IMR-90 (cell line): ENCODE data around the gene SMCHD1. TPM values are rescaled to one million over a fixed set of nuclear protein-coding genes. Genes with fewer than 3 reads are reported as not detected.

ENCODE experiments used
- ATAC-seq: fragments of 200-7000 bp; cut with Tn5 transposase; 2 replicates; pipeline ENCODE4 v1.9.1; 2020; ENCODE audit warnings: low read depth, mild to moderate bottlenecking, moderate library complexity
- BruUV-seq: library from RNA; stranded (reverse); fragments of 400-500 nt; replicated peaks from 2 replicates; lab custom pipeline; 2021; lab: Mats Ljungman, UMichigan
- CTCF ChIA-PET: fragments of 300-600 bp; formaldehyde crosslinking; extraction: SDS; loops from one replicate; lab custom pipeline; 2021; ENCODE audit warnings: antibody characterized with exemption; lab: Yijun Ruan, JAX
- POLR2A ChIA-PET: fragments of 300-600 bp; sonication (Branson Sonifier 250); formaldehyde crosslinking; loops from one replicate; lab custom pipeline; 2022; ENCODE audit warnings: antibody characterized with exemption; ENCODE audit not compliant: unreplicated experiment; lab: Charles Lee
- DNase-seq: peaks from one replicate; pipeline ENCODE4 v3.0.0; 2013
- H2AFZ ChIP-seq: replicated peaks from 2 replicates; pipeline ENCODE3; 2013; ENCODE audit warnings: low read length, mild to moderate bottlenecking; ENCODE audit not compliant: poor library complexity
- H2AK5ac ChIP-seq: 2 replicates; pipeline ENCODE4 v1.6.1; 2013; ENCODE audit warnings: low read depth, low read length, inconsistent platforms
- H2AK9ac ChIP-seq: replicated peaks from 2 replicates; pipeline ENCODE3; 2013; ENCODE audit warnings: mild to moderate bottlenecking, low read depth, low read length, moderate library complexity; ENCODE audit not compliant: poor library complexity
- H2BK120ac ChIP-seq: 2 replicates; pipeline ENCODE4 v1.6.1; 2013; ENCODE audit warnings: low read depth, low read length, inconsistent platforms
- H2BK15ac ChIP-seq: 3 replicates; pipeline ENCODE4 v1.6.1; 2013; ENCODE audit warnings: low read depth, low read length, inconsistent platforms
- H2BK20ac ChIP-seq: 2 replicates; pipeline ENCODE4 v1.6.1; 2013; ENCODE audit warnings: low read depth, mild to moderate bottlenecking, inconsistent platforms, low read length, moderate library complexity
- H2BK5ac ChIP-seq: 2 replicates; pipeline ENCODE4 v1.6.1; 2013; ENCODE audit warnings: mild to moderate bottlenecking, low read depth, low read length, inconsistent platforms; ENCODE audit not compliant: poor library complexity, severe bottlenecking
- H3K14ac ChIP-seq: replicated peaks from 2 replicates; pipeline ENCODE4 v1.6.1; 2013; ENCODE audit warnings: low read depth, low read length, inconsistent platforms
- H3K18ac ChIP-seq: 2 replicates; pipeline ENCODE4 v1.6.1; 2013; ENCODE audit warnings: low read depth, low read length, control low read depth
- H3K23ac ChIP-seq: 2 replicates; pipeline ENCODE4 v1.6.1; 2013; ENCODE audit warnings: low read depth, low read length, inconsistent platforms
- H3K27ac ChIP-seq: 2 replicates; pipeline ENCODE4 v1.5.1; 2013; ENCODE audit warnings: mild to moderate bottlenecking, control low read depth, low read length; ENCODE audit not compliant: insufficient read depth
- H3K27me3 ChIP-seq: 2 replicates; pipeline ENCODE4 v1.6.1; 2013; ENCODE audit warnings: low read length; ENCODE audit not compliant: control insufficient read depth, insufficient read depth
- H3K36me3 ChIP-seq: 2 replicates; pipeline ENCODE4 v1.6.1; 2013; ENCODE audit warnings: low read length, mixed read lengths; ENCODE audit not compliant: control insufficient read depth, insufficient read depth
- H3K4ac ChIP-seq: 2 replicates; pipeline ENCODE4 v1.6.1; 2013; ENCODE audit warnings: low read depth, low read length, inconsistent platforms
- H3K4me1 ChIP-seq: 2 replicates; pipeline ENCODE4 v1.6.1; 2013; ENCODE audit warnings: low read length, mixed read lengths; ENCODE audit not compliant: control insufficient read depth, insufficient read depth
- H3K4me2 ChIP-seq: 2 replicates; pipeline ENCODE4 v1.6.1; 2013; ENCODE audit warnings: low read depth, mild to moderate bottlenecking, control low read depth, low read length, moderate library complexity
- H3K4me3 ChIP-seq: 2 replicates; pipeline ENCODE4 v1.5.1; 2013; ENCODE audit warnings: low read depth, mild to moderate bottlenecking, control low read depth, low read length, moderate library complexity; ENCODE audit not compliant: insufficient read depth
- H3K56ac ChIP-seq: 2 replicates; pipeline ENCODE4 v1.6.1; 2013; ENCODE audit warnings: low read length, inconsistent platforms; ENCODE audit not compliant: insufficient read depth; ENCODE audit errors: extremely low read depth
- H3K79me1 ChIP-seq, 2 experiments: 2 replicates each; pipeline ENCODE4 v1.6.1; 2013; ENCODE audit warnings: low read length in 2 of 2, inconsistent platforms in 1 of 2, low read depth in 1 of 2
- H3K9ac ChIP-seq: 2 replicates; pipeline ENCODE4 v1.6.1; 2013; ENCODE audit warnings: low read depth, low read length, control low read depth
- H3K9me1 ChIP-seq: 2 replicates; pipeline ENCODE4 v1.6.1; 2013; ENCODE audit warnings: low read length, inconsistent platforms; ENCODE audit not compliant: insufficient read depth
- H3K9me3 ChIP-seq: 2 replicates; pipeline ENCODE4 v1.6.1; 2013; ENCODE audit warnings: low read length; ENCODE audit not compliant: control insufficient read depth, insufficient read depth
- H4K20me1 ChIP-seq: 2 replicates; pipeline ENCODE4 v1.6.1; 2013; ENCODE audit warnings: low read length, inconsistent platforms; ENCODE audit not compliant: insufficient read depth
- H4K5ac ChIP-seq: 2 replicates; pipeline ENCODE4 v1.6.1; 2013; ENCODE audit warnings: mild to moderate bottlenecking, low read depth, low read length, control low read depth
- H4K8ac ChIP-seq, 2 experiments: 2 replicates each; pipeline ENCODE4 v1.6.1; 2013; ENCODE audit warnings: low read depth in 2 of 2, low read length in 2 of 2, control low read depth in 1 of 2, inconsistent platforms in 1 of 2
- H4K91ac ChIP-seq: 2 replicates; pipeline ENCODE4 v1.6.1; 2013; ENCODE audit warnings: low read depth, low read length, inconsistent platforms; ENCODE audit not compliant: insufficient read depth
- BHLHE40 ChIP-seq: fragments of 150-350 bp; IDR thresholded peaks from 2 replicates; pipeline ENCODE4 v1.6.1; 2016; ENCODE audit warnings: mild to moderate bottlenecking, low read depth, low read length
- CEBPB ChIP-seq: IDR thresholded peaks from 2 replicates; pipeline ENCODE4 v1.6.1; 2012; ENCODE audit warnings: low read depth, low read length, improper control_type of control experiment
- CHD1 ChIP-seq: IDR thresholded peaks from 2 replicates; pipeline ENCODE4 v1.6.1; 2012; ENCODE audit warnings: low read depth, low read length, improper control_type of control experiment
- MAFK ChIP-seq: IDR thresholded peaks from 2 replicates; pipeline ENCODE4 v1.6.1; 2012; ENCODE audit warnings: low read depth, low read length, improper control_type of control experiment
- MAZ ChIP-seq: IDR thresholded peaks from 2 replicates; pipeline ENCODE4 v1.6.1; 2012; ENCODE audit warnings: low read depth, mild to moderate bottlenecking, low read length, improper control_type of control experiment, moderate library complexity, borderline replicate concordance
- MXI1 ChIP-seq: IDR thresholded peaks from 2 replicates; pipeline ENCODE4 v1.6.1; 2012; ENCODE audit warnings: low read depth, mild to moderate bottlenecking, low read length, moderate library complexity, borderline replicate concordance
- NFE2L2 ChIP-seq: fragments of 150-350 bp; IDR thresholded peaks from 2 replicates; pipeline ENCODE4 v1.6.1; 2016; ENCODE audit warnings: low read depth, mild to moderate bottlenecking, low read length
- POLR2A ChIP-seq: IDR thresholded peaks from 2 replicates; pipeline ENCODE4 v1.6.1; 2012; ENCODE audit warnings: mild to moderate bottlenecking, low read depth, low read length
- RAD21 ChIP-seq: IDR thresholded peaks from 2 replicates; pipeline ENCODE4 v1.6.1; 2012; ENCODE audit warnings: low read length, improper control_type of control experiment
- RCOR1 ChIP-seq: IDR thresholded peaks from 2 replicates; pipeline ENCODE4 v1.6.1; 2012; ENCODE audit warnings: mild to moderate bottlenecking, low read length, improper control_type of control experiment; ENCODE audit not compliant: insufficient replicate concordance
- RFX5 ChIP-seq: IDR thresholded peaks from 2 replicates; pipeline ENCODE4 v1.8.0; 2012; ENCODE audit warnings: low read depth, mild to moderate bottlenecking, low read length, moderate library complexity
- SMC3 ChIP-seq: fragments of 150-350 bp; IDR thresholded peaks from 2 replicates; pipeline ENCODE4 v1.6.1; 2016; ENCODE audit warnings: low read depth, mild to moderate bottlenecking, antibody characterized with exemption, low read length, moderate library complexity
- WGBS, 2 experiments: methylation state at CpG; one replicate each; pipeline versions ENCODE4 v1.1.5 to v1.1.7; 2013; ENCODE audit warnings: missing lambda C conversion rate in 2 of 2; ENCODE audit not compliant: insufficient read length in 1 of 2; ENCODE audit errors: extremely low coverage in 2 of 2; 5-methylcytosine and 5-hydroxymethylcytosine counted together
- dilution Hi-C: fragments of 300-500 bp; cut with HindIII; formaldehyde crosslinking; loops from one replicate; pipeline ENCODE4 v1.14.3; 2018; ENCODE audit warnings: low sequenced_read_pairs; ENCODE audit not compliant: unreplicated experiment
- in situ Hi-C: fragments of 300-500 bp; cut with MboI; formaldehyde crosslinking; loops from 3 replicates; pipeline ENCODE4 v1.14.3; 2019; ENCODE audit warnings: low sequenced_read_pairs, inconsistent platforms, mixed read lengths
- intact Hi-C: fragments of 100-400 bp; cut with micrococcal nuclease; formaldehyde crosslinking; loops from 2 replicates; pipeline ENCODE4 v1.10.0; 2022
- polyA plus RNA-seq, 3 experiments: library from polyadenylated mRNA; depleted of rRNA; stranded (reverse); fragments of >200 nt; gene quantifications; 2 replicates each; pipeline ENCODE4 v1.2.3, GENCODE V29; 2012; ENCODE audit warnings: low replicate concordance in 1 of 3
- total RNA-seq: library from RNA; depleted of rRNA; stranded (reverse); fragments of >200 nt; gene quantifications from 2 replicates; pipeline ENCODE4 v1.2.3, GENCODE V29; 2012
- TF ChIP-seq, protein P1 (sequence below): fragments of 150-350 bp; IDR thresholded peaks from 2 replicates; pipeline ENCODE4 v1.6.1; 2016; ENCODE audit warnings: low read depth, mild to moderate bottlenecking, low read length, moderate library complexity, borderline replicate concordance
- TF ChIP-seq, protein P2 (sequence below): fragments of 150-350 bp; IDR thresholded peaks from 2 replicates; pipeline ENCODE4 v1.6.1; 2017; ENCODE audit warnings: mild to moderate bottlenecking, antibody characterized with exemption, low read length, low read depth
- TF ChIP-seq, protein P3 (sequence below): conservative IDR thresholded peaks from 2 replicates; pipeline ENCODE4 v1.5.1; 2012; ENCODE audit warnings: mild to moderate bottlenecking, low read depth, low read length, improper control_type of control experiment

SMCHD1 gene
- total and polyA plus RNA-seq, 2 of the 4 experiments (the other 2 are of a cell fraction): 14.8 to 47.3 TPM

DNA sequence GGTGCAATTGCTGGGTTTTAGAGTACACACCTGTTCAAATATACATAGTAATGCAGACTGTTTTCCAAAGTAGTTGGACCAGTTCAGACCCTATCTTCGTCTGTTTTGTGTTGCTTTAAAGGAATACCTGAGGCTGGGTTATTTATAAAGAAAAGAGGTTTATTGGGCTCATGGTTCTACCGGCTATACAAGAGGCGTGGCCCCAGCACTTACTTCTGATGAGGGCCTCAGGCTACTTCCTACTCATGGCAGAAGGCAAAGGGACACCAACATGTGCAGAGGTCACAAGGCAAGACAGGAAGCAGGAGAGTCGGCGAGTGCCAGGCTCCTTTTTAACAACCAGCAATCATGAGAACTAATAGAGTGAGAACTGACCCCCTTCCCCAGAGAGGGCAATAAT is 169.3 kb downstream of the SMCHD1 start:
- in situ Hi-C loops: no loop called here
- Histone ChIP-seq H4K5ac (no peak overlapping the region), H3K9ac (no peak overlapping the region), H3K79me1 (no peaks in the 10 kb centered on the region), H2BK15ac (no peak overlapping the region), H2AK9ac (no peak overlapping the region), H2BK20ac (no peak overlapping the region), H2BK120ac (no peak overlapping the region), H3K36me3 (no peaks in the 10 kb centered on the region), H3K14ac (no peak overlapping the region), H4K8ac (no peak overlapping the region), H3K4ac (no peak overlapping the region), H3K27ac (no peak overlapping the region), H2BK5ac (no peak overlapping the region), H4K20me1 (no peaks in the 10 kb centered on the region), H3K56ac (no peak overlapping the region), H3K4me1 (peaks cover 2% of the 10 kb centered on the region; the same call in 1 of the 2 replicates), H3K4me3 (no peak overlapping the region), H3K27me3 (peaks cover 11% of the 10 kb centered on the region), H4K91ac (no peak overlapping the region), H3K9me1 (no peaks in the 10 kb centered on the region), H3K18ac (no peak overlapping the region), H3K9me3 (no peaks in the 10 kb centered on the region), H2AFZ (no peak overlapping the region), H3K4me2 (no peak overlapping the region), H2AK5ac (no peak overlapping the region), H3K23ac (no peak overlapping the region)
- intact Hi-C loops: no loop called here
- no TSS peak for BruUV-seq
- ChIA-PET POLR2A (no interaction called here), CTCF (no interaction called here)
- ATAC-seq (no peak), DNase-seq (no peak)
- WGBS, 2 experiments: no CpG with 5 or more reads among the region's 5 CpGs
- dilution Hi-C loops: no loop called here
- TF ChIP-seq CEBPB (no peak), NFE2L2 (no peak), RCOR1 (no peak), MXI1 (no peak), RFX5 (no peak), CHD1 (no peak), SMC3 (no peak), BHLHE40 (no peak), MAZ (no peak), MAFK (no peak), POLR2A (no peak), RAD21 (no peak)
- TF ChIP-seq, protein P1, sequence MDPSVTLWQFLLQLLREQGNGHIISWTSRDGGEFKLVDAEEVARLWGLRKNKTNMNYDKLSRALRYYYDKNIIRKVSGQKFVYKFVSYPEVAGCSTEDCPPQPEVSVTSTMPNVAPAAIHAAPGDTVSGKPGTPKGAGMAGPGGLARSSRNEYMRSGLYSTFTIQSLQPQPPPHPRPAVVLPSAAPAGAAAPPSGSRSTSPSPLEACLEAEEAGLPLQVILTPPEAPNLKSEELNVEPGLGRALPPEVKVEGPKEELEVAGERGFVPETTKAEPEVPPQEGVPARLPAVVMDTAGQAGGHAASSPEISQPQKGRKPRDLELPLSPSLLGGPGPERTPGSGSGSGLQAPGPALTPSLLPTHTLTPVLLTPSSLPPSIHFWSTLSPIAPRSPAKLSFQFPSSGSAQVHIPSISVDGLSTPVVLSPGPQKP: no peak
- TF ChIP-seq, protein P2, sequence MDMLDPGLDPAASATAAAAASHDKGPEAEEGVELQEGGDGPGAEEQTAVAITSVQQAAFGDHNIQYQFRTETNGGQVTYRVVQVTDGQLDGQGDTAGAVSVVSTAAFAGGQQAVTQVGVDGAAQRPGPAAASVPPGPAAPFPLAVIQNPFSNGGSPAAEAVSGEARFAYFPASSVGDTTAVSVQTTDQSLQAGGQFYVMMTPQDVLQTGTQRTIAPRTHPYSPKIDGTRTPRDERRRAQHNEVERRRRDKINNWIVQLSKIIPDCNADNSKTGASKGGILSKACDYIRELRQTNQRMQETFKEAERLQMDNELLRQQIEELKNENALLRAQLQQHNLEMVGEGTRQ: no peak
- TF ChIP-seq, protein P3, sequence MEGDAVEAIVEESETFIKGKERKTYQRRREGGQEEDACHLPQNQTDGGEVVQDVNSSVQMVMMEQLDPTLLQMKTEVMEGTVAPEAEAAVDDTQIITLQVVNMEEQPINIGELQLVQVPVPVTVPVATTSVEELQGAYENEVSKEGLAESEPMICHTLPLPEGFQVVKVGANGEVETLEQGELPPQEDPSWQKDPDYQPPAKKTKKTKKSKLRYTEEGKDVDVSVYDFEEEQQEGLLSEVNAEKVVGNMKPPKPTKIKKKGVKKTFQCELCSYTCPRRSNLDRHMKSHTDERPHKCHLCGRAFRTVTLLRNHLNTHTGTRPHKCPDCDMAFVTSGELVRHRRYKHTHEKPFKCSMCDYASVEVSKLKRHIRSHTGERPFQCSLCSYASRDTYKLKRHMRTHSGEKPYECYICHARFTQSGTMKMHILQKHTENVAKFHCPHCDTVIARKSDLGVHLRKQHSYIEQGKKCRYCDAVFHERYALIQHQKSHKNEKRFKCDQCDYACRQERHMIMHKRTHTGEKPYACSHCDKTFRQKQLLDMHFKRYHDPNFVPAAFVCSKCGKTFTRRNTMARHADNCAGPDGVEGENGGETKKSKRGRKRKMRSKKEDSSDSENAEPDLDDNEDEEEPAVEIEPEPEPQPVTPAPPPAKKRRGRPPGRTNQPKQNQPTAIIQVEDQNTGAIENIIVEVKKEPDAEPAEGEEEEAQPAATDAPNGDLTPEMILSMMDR: no peak
